ENCODE results near the gene ZNF106. TPM values are rescaled to one million over a fixed set of nuclear protein-coding genes. Genes with fewer than 3 reads are reported as not detected.

ZNF106 gene
- total RNA-seq, 1 experiment from 2014 or later = 34.7 TPM

DNA sequence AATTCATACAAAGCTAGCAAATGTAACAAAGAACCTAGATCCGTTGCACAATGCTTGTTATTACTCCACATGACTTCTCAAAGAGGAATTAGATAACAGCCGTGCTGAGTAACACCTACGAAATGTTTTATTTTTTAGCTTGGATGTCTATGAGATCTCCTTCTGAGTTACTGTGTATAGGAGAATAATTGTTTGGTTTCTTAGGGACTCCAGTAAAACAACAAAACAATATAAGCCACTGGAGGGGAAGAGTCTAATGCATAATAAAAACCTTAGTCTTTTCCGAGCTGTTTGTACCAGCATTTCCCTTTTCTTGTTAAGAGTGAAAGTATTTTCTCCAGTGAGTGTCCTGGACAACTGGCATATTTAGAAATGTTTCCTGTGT, 20.1 kb upstream of the ZNF106 start:
- Mint-ChIP-seq H3K27ac (ENCODE audit: unreplicated experiment) (no peak overlapping the region), H3K36me3 (ENCODE audit: insufficient read depth, unreplicated experiment) (no peaks in the 10 kb centered on the region), H3K27me3 (ENCODE audit: unreplicated experiment) (no peaks in the 10 kb centered on the region), H3K4me1 (ENCODE audit: low read depth, unreplicated experiment) (no peaks in the 10 kb centered on the region), H3K9me3 (ENCODE audit: low read depth, unreplicated experiment) (no peaks in the 10 kb centered on the region), H3K4me3 (ENCODE audit: low read depth, unreplicated experiment) (no peak overlapping the region)
- BruUV-seq (replicated peaks) = no TSS peak
- DNase-seq = no peak
- CTCF ChIA-PET = no interaction called here
- intact Hi-C loops (cut with micrococcal nuclease; ENCODE audit: unreplicated experiment) = no loop called here
- TF ChIP-seq CTCF (IDR thresholded peaks at IDR 0.05; ENCODE audit: unreplicated experiment) = no peak

DNA sequence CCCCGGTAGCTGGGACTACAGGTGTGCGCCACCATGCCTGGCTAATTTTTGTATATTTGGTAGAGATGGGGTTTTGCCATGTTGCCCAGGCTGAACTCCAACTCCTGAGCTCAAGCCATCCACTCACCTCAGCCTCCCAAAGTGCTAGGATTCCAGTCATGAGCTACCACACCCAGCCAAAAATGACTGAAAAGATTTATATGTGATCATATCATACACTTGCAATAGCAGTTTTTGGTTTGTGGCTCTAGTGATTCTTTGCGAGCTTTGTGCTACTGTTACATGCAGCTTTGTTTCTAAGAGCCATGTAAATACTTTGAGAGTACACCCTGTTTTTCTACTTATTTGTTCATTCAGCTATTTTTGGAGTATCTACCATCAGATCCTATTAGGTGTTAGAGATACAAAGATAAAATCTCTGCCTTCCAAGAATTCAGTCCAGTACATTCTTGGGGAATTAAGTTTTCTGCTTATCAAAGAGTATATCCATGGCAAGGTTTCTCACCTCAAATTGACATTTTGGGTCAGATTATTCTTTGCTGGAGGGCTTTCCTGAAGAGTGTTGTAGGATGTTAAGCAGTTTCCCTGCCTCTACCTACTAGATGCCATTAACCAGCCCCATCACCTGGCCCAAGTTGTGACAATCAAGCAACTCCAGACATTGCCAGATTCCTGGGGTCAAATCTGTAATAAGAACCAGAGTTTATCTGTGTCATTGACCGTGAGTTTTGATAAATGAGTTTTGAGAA, 19.5 kb upstream of the ZNF106 start:
- no peak for DNase-seq
- H3K4me3 Mint-ChIP-seq (ENCODE audit: low read depth, unreplicated experiment) = no peak overlapping the region
- CTCF ChIA-PET = no interaction called here
- no TSS peak for BruUV-seq (replicated peaks)
- no peak overlapping the region for H3K27ac Mint-ChIP-seq (ENCODE audit: unreplicated experiment)
- H3K36me3 Mint-ChIP-seq (ENCODE audit: insufficient read depth, unreplicated experiment) = no peaks in the 10 kb centered on the region
- no peak for TF ChIP-seq CTCF (IDR thresholded peaks at IDR 0.05; ENCODE audit: unreplicated experiment)
- no peaks in the 10 kb centered on the region for H3K27me3 Mint-ChIP-seq (ENCODE audit: unreplicated experiment)
- H3K4me1 Mint-ChIP-seq (ENCODE audit: low read depth, unreplicated experiment) = no peaks in the 10 kb centered on the region
- intact Hi-C loops (cut with micrococcal nuclease; ENCODE audit: unreplicated experiment) = no loop called here
- no peaks in the 10 kb centered on the region for H3K9me3 Mint-ChIP-seq (ENCODE audit: low read depth, unreplicated experiment)

- Mint-ChIP-seq H3K4me1 (ENCODE audit: low read depth, unreplicated experiment) (no peaks in the 10 kb centered on the region), H3K9me3 (ENCODE audit: low read depth, unreplicated experiment) (no peaks in the 10 kb centered on the region), H3K27me3 (ENCODE audit: unreplicated experiment) (no peaks in the 10 kb centered on the region), H3K4me3 (ENCODE audit: low read depth, unreplicated experiment) (no peak overlapping the region), H3K27ac (ENCODE audit: unreplicated experiment) (no peak overlapping the region), H3K36me3 (ENCODE audit: insufficient read depth, unreplicated experiment) (no peaks in the 10 kb centered on the region)
- no peak for DNase-seq
- no peak for TF ChIP-seq CTCF (IDR thresholded peaks at IDR 0.05; ENCODE audit: unreplicated experiment)
- intact Hi-C loops (cut with micrococcal nuclease; ENCODE audit: unreplicated experiment) = no loop called here
- BruUV-seq (replicated peaks) = no TSS peak
- CTCF ChIA-PET = no interaction called here
Measured at GRCh38 chr15:42508263-42508690, 17.3 kb upstream of the ZNF106 start.

DNA sequence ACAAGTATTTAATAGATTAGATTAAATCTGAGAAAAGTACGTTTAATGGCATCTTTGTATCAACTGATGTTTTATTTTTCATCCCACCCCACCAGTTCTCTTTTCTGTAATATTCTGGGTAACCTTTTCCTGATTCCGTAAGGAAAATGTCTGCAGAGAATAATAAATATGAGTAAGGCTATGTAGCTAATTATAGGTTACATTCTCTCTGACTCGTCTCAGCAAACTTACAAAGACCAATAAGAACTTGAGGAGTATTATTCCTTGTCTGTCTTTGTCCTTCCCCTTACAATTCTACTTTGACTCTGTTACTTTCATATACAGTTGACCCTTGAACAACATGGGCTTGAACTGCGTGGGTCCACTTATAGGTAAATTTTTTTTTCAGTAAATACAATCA, 16.6 kb upstream of the ZNF106 start:
- intact Hi-C loops (cut with micrococcal nuclease; ENCODE audit: unreplicated experiment) = no loop called here
- Mint-ChIP-seq H3K27me3 (ENCODE audit: unreplicated experiment) (no peaks in the 10 kb centered on the region), H3K4me1 (ENCODE audit: low read depth, unreplicated experiment) (no peaks in the 10 kb centered on the region), H3K36me3 (ENCODE audit: insufficient read depth, unreplicated experiment) (no peaks in the 10 kb centered on the region), H3K27ac (ENCODE audit: unreplicated experiment) (no peak overlapping the region), H3K4me3 (ENCODE audit: low read depth, unreplicated experiment) (no peak overlapping the region), H3K9me3 (ENCODE audit: low read depth, unreplicated experiment) (no peaks in the 10 kb centered on the region)
- BruUV-seq (replicated peaks) = no TSS peak
- CTCF ChIA-PET = no interaction called here
- no peak for TF ChIP-seq CTCF (IDR thresholded peaks at IDR 0.05; ENCODE audit: unreplicated experiment)
- no peak for DNase-seq
